Mucosa of rectum (tissue), 2 donors: ENCODE measurements around the gene SMAP1.

Experiments
- H3K27ac ChIP-seq, 2 donors: one replicate each; pipeline ENCODE4 v1.7.0; 2013; ENCODE audit warnings: inconsistent platforms in 2 of 2, low read depth in 2 of 2, low read length in 2 of 2
- H3K27me3 ChIP-seq, 2 donors: one replicate each; pipeline ENCODE4 v1.7.0; 2013; ENCODE audit warnings: low read length in 2 of 2; ENCODE audit not compliant: control insufficient read depth in 2 of 2, insufficient read depth in 2 of 2
- H3K36me3 ChIP-seq, 2 donors: one replicate each; pipeline ENCODE4 v1.7.0; 2013; ENCODE audit warnings: low read length in 2 of 2; ENCODE audit not compliant: control insufficient read depth in 2 of 2, insufficient read depth in 2 of 2
- H3K4me1 ChIP-seq, 2 donors: one replicate each; pipeline ENCODE4 v1.7.0; 2013; ENCODE audit warnings: low read length in 2 of 2, mild to moderate bottlenecking in 1 of 2; ENCODE audit not compliant: control insufficient read depth in 2 of 2, insufficient read depth in 2 of 2
- H3K4me3 ChIP-seq, 2 donors: one replicate each; pipeline ENCODE4 v1.7.0; 2013; ENCODE audit warnings: low read length in 2 of 2
- H3K9ac ChIP-seq, 2 donors: one replicate each; pipeline ENCODE4 v1.7.0; 2013; ENCODE audit warnings: low read length in 2 of 2, low read depth in 1 of 2, mild to moderate bottlenecking in 1 of 2
- H3K9me3 ChIP-seq, 2 donors: one replicate each; pipeline ENCODE4 v1.7.0; 2013; ENCODE audit warnings: low read length in 2 of 2; ENCODE audit not compliant: control insufficient read depth in 2 of 2
- donor health status: healthy.
- donor health status: Normal muscosa, but diverticular disease.

Gene SMAP1

DNA sequence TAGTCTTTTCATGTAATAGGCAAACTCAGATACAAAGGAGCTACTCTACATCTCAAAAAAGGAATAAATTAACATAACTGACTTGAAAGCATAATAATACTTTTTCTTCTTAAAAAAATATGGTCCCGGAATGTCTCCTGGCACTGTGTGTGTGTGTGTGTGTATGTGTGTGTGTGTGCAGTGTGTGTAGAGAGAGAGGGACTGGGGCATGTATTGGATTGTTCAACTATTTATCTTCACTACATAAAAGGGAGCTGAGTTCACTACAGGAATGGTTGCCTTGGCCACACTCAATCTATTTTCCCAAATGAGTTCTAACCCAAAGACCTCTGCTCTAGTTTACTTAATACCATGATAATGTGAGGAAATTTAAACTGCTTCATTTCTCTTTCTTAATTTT lies 238.1 kb downstream of the SMAP1 start:
- Histone ChIP-seq H3K27me3 (no peaks in the 10 kb centered on the region), H3K9me3 (no peaks in the 10 kb centered on the region), H3K4me1 (no peaks in the 10 kb centered on the region), H3K9ac (no peak overlapping the region), H3K4me3 (no peak overlapping the region), H3K36me3 (no peaks in the 10 kb centered on the region), H3K27ac (no peak overlapping the region)
